ENCODE data around the gene PRSS53.

- TF ChIP-seq, protein P1, sequence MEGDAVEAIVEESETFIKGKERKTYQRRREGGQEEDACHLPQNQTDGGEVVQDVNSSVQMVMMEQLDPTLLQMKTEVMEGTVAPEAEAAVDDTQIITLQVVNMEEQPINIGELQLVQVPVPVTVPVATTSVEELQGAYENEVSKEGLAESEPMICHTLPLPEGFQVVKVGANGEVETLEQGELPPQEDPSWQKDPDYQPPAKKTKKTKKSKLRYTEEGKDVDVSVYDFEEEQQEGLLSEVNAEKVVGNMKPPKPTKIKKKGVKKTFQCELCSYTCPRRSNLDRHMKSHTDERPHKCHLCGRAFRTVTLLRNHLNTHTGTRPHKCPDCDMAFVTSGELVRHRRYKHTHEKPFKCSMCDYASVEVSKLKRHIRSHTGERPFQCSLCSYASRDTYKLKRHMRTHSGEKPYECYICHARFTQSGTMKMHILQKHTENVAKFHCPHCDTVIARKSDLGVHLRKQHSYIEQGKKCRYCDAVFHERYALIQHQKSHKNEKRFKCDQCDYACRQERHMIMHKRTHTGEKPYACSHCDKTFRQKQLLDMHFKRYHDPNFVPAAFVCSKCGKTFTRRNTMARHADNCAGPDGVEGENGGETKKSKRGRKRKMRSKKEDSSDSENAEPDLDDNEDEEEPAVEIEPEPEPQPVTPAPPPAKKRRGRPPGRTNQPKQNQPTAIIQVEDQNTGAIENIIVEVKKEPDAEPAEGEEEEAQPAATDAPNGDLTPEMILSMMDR (IDR thresholded peaks at IDR 0.05; ENCODE audit: insufficient read depth, low read length, poor library complexity, severe bottlenecking): no peak
- no peak for TF ChIP-seq EZH2phosphoT487 (conservative IDR thresholded peaks at IDR 0.05; ENCODE audit: low read length)
These were observed 11.3 kb upstream of the PRSS53 start for GRCh38 chr16:31099860-31100638.
